Hematopoietic multipotent progenitor cell treated with erythropoietin and hydrocortisone succinate and interleukin-3 and kit ligand, for 6 days (in vitro differentiated cells): Measurements from ENCODE around the gene COL21A1.

Source experiments
- DNase-seq: peaks from one replicate; pipeline ENCODE4 v3.0.0-alpha.2; 2015

The COL21A1 gene

GRCh38 chr6:56176741-56177140, 70.6 kb downstream of the COL21A1 start:
- no peak for DNase-seq

- DNase-seq = no peak
Measured at GRCh38 chr6:56173228-56173627, 74.2 kb downstream of the COL21A1 start.

- DNase-seq = no peak
Measured at GRCh38 chr6:56172144-56172543, 75.2 kb downstream of the COL21A1 start.

- DNase-seq = no peak
Measured at GRCh38 chr6:56169366-56169765, 78.0 kb downstream of the COL21A1 start.

GRCh38 chr6:56168596-56168995, 78.8 kb downstream of the COL21A1 start:
- no peak for DNase-seq

GRCh38 chr6:56162081-56162480, 85.3 kb downstream of the COL21A1 start:
- no peak for DNase-seq

- no peak for DNase-seq
Measured at GRCh38 chr6:56160489-56160888, 86.9 kb downstream of the COL21A1 start.

GRCh38 chr6:56158571-56158970, 88.8 kb downstream of the COL21A1 start:
- no peak for DNase-seq

GRCh38 chr6:56156643-56157042, 90.7 kb downstream of the COL21A1 start:
- DNase-seq = no peak

- DNase-seq = no peak
Measured at GRCh38 chr6:56155634-56156141, 91.7 kb downstream of the COL21A1 start.

- DNase-seq = no peak
Measured at GRCh38 chr6:56154076-56154475, 93.3 kb downstream of the COL21A1 start.

- no peak for DNase-seq
Measured at GRCh38 chr6:56152611-56153010, 94.8 kb downstream of the COL21A1 start.

GRCh38 chr6:56151609-56152224, 95.7 kb downstream of the COL21A1 start:
- DNase-seq = no peak

- DNase-seq = no peak
Measured at GRCh38 chr6:56148488-56149186, 98.7 kb downstream of the COL21A1 start.

- no peak for DNase-seq
Measured at GRCh38 chr6:56147766-56148165, 99.6 kb downstream of the COL21A1 start.

GRCh38 chr6:56146086-56146485, 101.3 kb downstream of the COL21A1 start:
- no peak for DNase-seq

- no peak for DNase-seq
Measured at GRCh38 chr6:56145616-56146015, 101.8 kb downstream of the COL21A1 start.

GRCh38 chr6:56144538-56145324, 102.6 kb downstream of the COL21A1 start:
- no peak for DNase-seq

- DNase-seq = no peak
Measured at GRCh38 chr6:56143796-56144195, 103.6 kb downstream of the COL21A1 start.

GRCh38 chr6:56140090-56140489, 107.3 kb downstream of the COL21A1 start:
- no peak for DNase-seq

- no peak for DNase-seq
Measured at GRCh38 chr6:56115715-56116114, 131.7 kb downstream of the COL21A1 start.

- DNase-seq = no peak
Measured at GRCh38 chr6:56109149-56109548, 138.2 kb downstream of the COL21A1 start.

GRCh38 chr6:56106231-56106630, 141.1 kb downstream of the COL21A1 start:
- no peak for DNase-seq

GRCh38 chr6:56104591-56104990, 142.8 kb downstream of the COL21A1 start:
- no peak for DNase-seq
